Mesenchymal stem cell (in vitro differentiated cells and primary cell): Measurements from ENCODE around the gene RPL27.

Experiments
- DNase-seq: peaks from one replicate; pipeline ENCODE4 v3.0.0-alpha.2; 2013
- H2AFZ ChIP-seq: one replicate; pipeline ENCODE4 v1.6.1; 2013; ENCODE audit warnings: low read depth, mild to moderate bottlenecking, control low read depth, inconsistent platforms, low read length, moderate library complexity
- H2AK5ac ChIP-seq: 2 replicates; pipeline ENCODE4 v1.6.1; 2013; ENCODE audit warnings: low read length, moderate library complexity, mild to moderate bottlenecking, inconsistent platforms; ENCODE audit not compliant: severe bottlenecking
- H2BK120ac ChIP-seq: one replicate; pipeline ENCODE4 v1.6.1; 2013; ENCODE audit warnings: low read depth, mild to moderate bottlenecking, inconsistent platforms, low read length, moderate library complexity
- H2BK12ac ChIP-seq, 2 experiments: one replicate each; pipeline ENCODE4 v1.6.1; 2013; ENCODE audit warnings: inconsistent platforms in 2 of 2, low read length in 2 of 2, mild to moderate bottlenecking in 2 of 2, moderate library complexity in 2 of 2, control low read depth in 1 of 2
- H2BK15ac ChIP-seq: one replicate; pipeline ENCODE4 v1.6.1; 2013; ENCODE audit warnings: mild to moderate bottlenecking, low read depth, inconsistent platforms; ENCODE audit not compliant: poor library complexity, severe bottlenecking
- H2BK5ac ChIP-seq: 2 replicates; pipeline ENCODE4 v1.6.1; 2013; ENCODE audit warnings: low read depth, mild to moderate bottlenecking, low read length, control low read depth, inconsistent platforms; ENCODE audit not compliant: poor library complexity, severe bottlenecking
- H3K14ac ChIP-seq, 2 experiments: one replicate each; pipeline ENCODE4 v1.6.1; 2013; ENCODE audit warnings: inconsistent platforms in 2 of 2, low read length in 2 of 2, control low read depth in 1 of 2, mild to moderate bottlenecking in 1 of 2, moderate library complexity in 1 of 2
- H3K18ac ChIP-seq, 2 experiments: one replicate each; pipeline ENCODE4 v1.6.1; 2013; ENCODE audit warnings: inconsistent platforms in 2 of 2, low read length in 2 of 2, control low read depth in 1 of 2, low read depth in 1 of 2, mild to moderate bottlenecking in 1 of 2
- H3K23ac ChIP-seq, 2 experiments: one replicate each; pipeline ENCODE4 v1.6.1; 2013; ENCODE audit warnings: inconsistent platforms in 2 of 2, low read length in 2 of 2, mild to moderate bottlenecking in 2 of 2, moderate library complexity in 2 of 2, control low read depth in 1 of 2
- H3K27ac ChIP-seq: 2 replicates; pipeline ENCODE4 v1.5.1; 2013; ENCODE audit warnings: mild to moderate bottlenecking, moderate library complexity, low read length, control low read depth, inconsistent platforms; ENCODE audit not compliant: poor library complexity, severe bottlenecking
- H3K27me3 ChIP-seq, 2 experiments: 2 replicates each; pipeline versions ENCODE4 v1.6.1 to v1.7.0; 2013; ENCODE audit warnings: low read length in 2 of 2, mild to moderate bottlenecking in 2 of 2, moderate library complexity in 2 of 2, control low read depth in 1 of 2, inconsistent platforms in 1 of 2; ENCODE audit not compliant: control insufficient read depth in 1 of 2, insufficient read depth in 1 of 2
- H3K36me3 ChIP-seq, 2 experiments: 2 replicates each; pipeline versions ENCODE4 v1.6.1 to v1.7.0; 2013; ENCODE audit warnings: low read length in 2 of 2, control low read depth in 1 of 2, inconsistent platforms in 1 of 2, low read depth in 1 of 2, mild to moderate bottlenecking in 1 of 2; ENCODE audit not compliant: insufficient read depth in 2 of 2, control insufficient read depth in 1 of 2
- H3K4ac ChIP-seq, 2 experiments: one replicate each; pipeline ENCODE4 v1.6.1; 2013; ENCODE audit warnings: inconsistent platforms in 2 of 2, low read length in 2 of 2, mild to moderate bottlenecking in 2 of 2, moderate library complexity in 2 of 2, control low read depth in 1 of 2, low read depth in 1 of 2
- H3K4me1 ChIP-seq: 2 replicates; pipeline ENCODE4 v1.6.1; 2013; ENCODE audit warnings: low read depth, low read length, control low read depth; ENCODE audit not compliant: control insufficient read depth, insufficient read depth
- H3K4me2 ChIP-seq: 2 replicates; pipeline ENCODE4 v1.6.1; 2013; ENCODE audit warnings: low read length, mild to moderate bottlenecking, inconsistent platforms; ENCODE audit not compliant: poor library complexity, severe bottlenecking
- H3K4me3 ChIP-seq, 2 experiments: 2 replicates each; pipeline versions ENCODE4 v1.5.1 to v1.7.0; 2013; ENCODE audit warnings: low read length in 2 of 2, mild to moderate bottlenecking in 2 of 2, control low read depth in 1 of 2, low read depth in 1 of 2; ENCODE audit not compliant: insufficient read depth in 1 of 2
- H3K79me1 ChIP-seq: replicated peaks from 2 replicates; pipeline ENCODE4 v1.6.1; 2013; ENCODE audit warnings: mild to moderate bottlenecking, control low read depth, low read length, inconsistent platforms; ENCODE audit not compliant: poor library complexity, severe bottlenecking
- H3K9ac ChIP-seq: 2 replicates; pipeline ENCODE4 v1.7.0; 2013; ENCODE audit warnings: mild to moderate bottlenecking, low read length, moderate library complexity
- H3K9me3 ChIP-seq: 2 replicates; pipeline ENCODE4 v1.7.0; 2013; ENCODE audit warnings: mild to moderate bottlenecking, low read length; ENCODE audit not compliant: control insufficient read depth
- H4K8ac ChIP-seq: one replicate; pipeline ENCODE4 v1.6.1; 2013; ENCODE audit warnings: inconsistent platforms, mild to moderate bottlenecking, low read length, moderate library complexity
- H4K91ac ChIP-seq: one replicate; pipeline ENCODE4 v1.6.1; 2013; ENCODE audit warnings: mild to moderate bottlenecking, low read length, inconsistent platforms
- WGBS: methylation state at CpG from one replicate; pipeline ENCODE4 v1.1.7; 2013; ENCODE audit warnings: mixed read lengths; 5-methylcytosine and 5-hydroxymethylcytosine counted together

Gene RPL27

DNA sequence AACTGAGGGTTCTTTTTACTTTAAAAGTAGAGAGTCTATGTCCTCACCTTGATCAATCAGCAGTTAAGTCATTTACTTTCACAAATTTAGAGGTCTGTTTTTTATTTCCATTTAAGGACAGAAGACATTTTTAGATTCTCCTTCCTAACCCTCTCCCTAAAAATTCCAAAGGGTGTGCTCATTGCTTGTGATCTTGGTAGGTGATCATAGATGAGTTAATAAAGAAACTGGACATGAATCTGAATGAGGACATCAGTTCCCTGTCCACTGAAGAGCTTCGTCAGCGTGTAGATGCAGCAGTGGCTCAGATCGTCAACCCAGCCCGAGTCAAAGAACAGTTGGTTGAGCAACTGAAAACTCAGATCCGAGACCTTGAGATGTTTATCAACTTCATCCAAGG is 9.1 kb upstream of the RPL27 start:
- Histone ChIP-seq H3K18ac (no peak overlapping the region), H3K4me3 (peak overlapping the region in 1 of 2 experiments; percentile 21), H3K79me1 (peaks cover 18% of the 10 kb centered on the region), H3K9me3 (no peaks in the 10 kb centered on the region), H3K14ac (no peak overlapping the region), H2BK12ac (no peak overlapping the region), H4K91ac (no peak overlapping the region), H3K4me1 (peaks cover 2% of the 10 kb centered on the region), H2AK5ac (no peak overlapping the region), H3K4ac (no peak overlapping the region), H3K9ac (peak overlapping the region; percentile 44), H2AFZ (no peak overlapping the region), H3K27me3 (no peaks in the 10 kb centered on the region), H2BK5ac (no peak overlapping the region), H4K8ac (no peak overlapping the region), H3K4me2 (no peak overlapping the region), H3K36me3 (peaks cover 52 to 66% of the 10 kb centered on the region in 2 experiments), H2BK15ac (no peak overlapping the region), H3K23ac (no peak overlapping the region), H3K27ac (no peak overlapping the region), H2BK120ac (no peak overlapping the region)
- no peak for DNase-seq
- WGBS, result 89% methylated on average over 4 of the region's 5 CpGs

- peaks cover 18% of the 10 kb centered on the region for H3K79me1 ChIP-seq
- peak overlapping the region; percentile 51 for H3K27ac ChIP-seq
- peak overlapping the region; percentile 44 for H3K9ac ChIP-seq
- 73% methylated on average over 4 of the region's 6 CpGs for WGBS
- H3K23ac ChIP-seq, result no peak overlapping the region
- no peak overlapping the region for H2AFZ ChIP-seq
- no peak for DNase-seq
- H2BK120ac ChIP-seq, result no peak overlapping the region
- H3K18ac ChIP-seq, result no peak overlapping the region
- H3K27me3 ChIP-seq, result no peaks in the 10 kb centered on the region
- no peak overlapping the region for H3K14ac ChIP-seq
- H3K36me3 ChIP-seq, result peaks cover 49 to 73% of the 10 kb centered on the region in 2 experiments
- no peaks in the 10 kb centered on the region for H3K9me3 ChIP-seq
- no peak overlapping the region for H4K91ac ChIP-seq
- H3K4me2 ChIP-seq, result no peak overlapping the region
- peak overlapping the region in 1 of 2 experiments; percentile 21 for H3K4me3 ChIP-seq
- H2BK5ac ChIP-seq, result no peak overlapping the region
- H3K4me1 ChIP-seq, result peaks cover 2% of the 10 kb centered on the region
- no peak overlapping the region for H2AK5ac ChIP-seq
- no peak overlapping the region for H4K8ac ChIP-seq
- no peak overlapping the region for H3K4ac ChIP-seq
- no peak overlapping the region for H2BK15ac ChIP-seq
- H2BK12ac ChIP-seq, result no peak overlapping the region
These were observed 8.2 kb upstream of the RPL27 start for GRCh38 chr17:42989726-42990652.

DNA sequence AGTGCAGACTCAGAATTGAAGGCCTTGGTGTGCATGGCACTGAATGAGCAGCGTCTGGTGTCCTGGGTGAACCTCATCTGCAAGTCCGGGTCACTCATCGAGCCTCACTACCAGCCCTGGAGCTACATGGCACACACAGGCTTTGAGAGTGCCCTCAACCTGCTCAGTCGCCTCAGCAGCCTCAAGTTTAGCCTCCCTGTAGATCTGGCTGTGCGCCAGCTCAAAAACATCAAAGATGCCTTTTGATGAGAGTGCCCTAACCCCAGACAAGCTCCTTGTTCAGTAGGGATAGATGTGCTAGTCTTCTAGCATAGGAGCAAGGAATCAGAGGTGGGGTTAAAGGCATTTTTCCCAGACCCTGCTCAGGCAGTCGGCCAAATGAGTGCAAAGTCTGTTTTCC is 6.7 kb upstream of the RPL27 start:
- Histone ChIP-seq H2AFZ (no peak overlapping the region), H3K4me1 (peaks cover 2% of the 10 kb centered on the region), H2BK12ac (no peak overlapping the region), H3K14ac (no peak overlapping the region), H3K9ac (no peak overlapping the region), H3K23ac (no peak overlapping the region), H2BK5ac (no peak overlapping the region), H3K79me1 (peaks cover 14% of the 10 kb centered on the region), H3K36me3 (peaks cover 46 to 74% of the 10 kb centered on the region in 2 experiments), H3K4me2 (no peak overlapping the region), H3K4ac (no peak overlapping the region), H2AK5ac (no peak overlapping the region), H3K18ac (no peak overlapping the region), H4K8ac (no peak overlapping the region), H3K27me3 (no peaks in the 10 kb centered on the region), H2BK120ac (no peak overlapping the region), H3K9me3 (no peaks in the 10 kb centered on the region), H3K4me3 (no peak overlapping the region), H2BK15ac (no peak overlapping the region), H3K27ac (no peak overlapping the region), H4K91ac (no peak overlapping the region)
- 99% methylated on average over 6 of the region's 6 CpGs for WGBS
- no peak for DNase-seq

GRCh38 chr17:42992872-42993271 is 5.3 kb upstream of the RPL27 start:
- Histone ChIP-seq H2BK15ac (no peak overlapping the region), H3K18ac (no peak overlapping the region), H2AFZ (no peak overlapping the region), H3K4me1 (peaks cover 3% of the 10 kb centered on the region), H2BK12ac (no peak overlapping the region), H3K23ac (no peak overlapping the region), H3K36me3 (peaks cover 39 to 63% of the 10 kb centered on the region in 2 experiments), H2BK5ac (no peak overlapping the region), H3K9ac (no peak overlapping the region), H3K4me2 (no peak overlapping the region), H3K4ac (no peak overlapping the region), H3K9me3 (no peaks in the 10 kb centered on the region), H2AK5ac (no peak overlapping the region), H3K14ac (no peak overlapping the region), H3K79me1 (peaks cover 7% of the 10 kb centered on the region), H4K8ac (no peak overlapping the region), H2BK120ac (no peak overlapping the region), H3K4me3 (no peak overlapping the region), H4K91ac (no peak overlapping the region), H3K27ac (no peak overlapping the region), H3K27me3 (no peaks in the 10 kb centered on the region)
- 80% methylated on average over 5 of the region's 5 CpGs for whole genome bisulfite sequencing
- DNase-seq, result peak; percentile 50
